Gastrocnemius medialis (tissue), 4 donors: ENCODE data around the gene ATP7B.

Source experiments
- POLR2A ChIP-seq, 2 donors: fragments of 450-650 bp; IDR thresholded peaks; one replicate each; pipeline ENCODE4 v1.6.1; 2017; ENCODE audit warnings: antibody characterized with exemption in 2 of 2, mild to moderate bottlenecking in 2 of 2, moderate library complexity in 2 of 2
- TF ChIP-seq, protein P1 (sequence below), 5 experiments: fragments of 450-650 bp in 3 of 5; fragments of 200-600 bp in 2 of 5; sonication (generic) in 2 of 5; IDR thresholded peaks in 4 of 5; conservative IDR thresholded peaks in 1 of 5; 1 replicate in 4 of 5; 2 replicates in 1 of 5; pipeline ENCODE4 v1.5.1; 2016 to 2019; ENCODE audit warnings: antibody characterized with exemption in 5 of 5, mild to moderate bottlenecking in 3 of 5, moderate library complexity in 3 of 5

DNA sequence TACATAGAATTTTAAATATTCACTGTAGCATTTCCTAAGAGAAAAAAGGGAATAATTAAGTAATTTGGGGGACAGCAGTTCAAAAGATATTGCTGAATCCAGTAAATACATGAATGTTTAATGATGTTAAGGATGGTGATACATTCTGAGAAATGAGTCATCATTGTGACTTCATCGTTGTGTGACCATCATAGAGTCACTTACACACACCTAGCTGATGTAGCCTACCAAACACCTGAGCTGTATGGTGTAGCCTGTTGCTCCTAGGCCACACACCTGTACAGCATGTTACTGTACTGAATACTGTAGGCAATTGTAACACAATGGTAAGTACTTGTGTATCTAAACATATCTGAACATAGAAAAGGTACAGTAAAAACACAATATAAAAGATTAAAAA, 34.8 kb downstream of the ATP7B start:
- TF ChIP-seq, protein P1, sequence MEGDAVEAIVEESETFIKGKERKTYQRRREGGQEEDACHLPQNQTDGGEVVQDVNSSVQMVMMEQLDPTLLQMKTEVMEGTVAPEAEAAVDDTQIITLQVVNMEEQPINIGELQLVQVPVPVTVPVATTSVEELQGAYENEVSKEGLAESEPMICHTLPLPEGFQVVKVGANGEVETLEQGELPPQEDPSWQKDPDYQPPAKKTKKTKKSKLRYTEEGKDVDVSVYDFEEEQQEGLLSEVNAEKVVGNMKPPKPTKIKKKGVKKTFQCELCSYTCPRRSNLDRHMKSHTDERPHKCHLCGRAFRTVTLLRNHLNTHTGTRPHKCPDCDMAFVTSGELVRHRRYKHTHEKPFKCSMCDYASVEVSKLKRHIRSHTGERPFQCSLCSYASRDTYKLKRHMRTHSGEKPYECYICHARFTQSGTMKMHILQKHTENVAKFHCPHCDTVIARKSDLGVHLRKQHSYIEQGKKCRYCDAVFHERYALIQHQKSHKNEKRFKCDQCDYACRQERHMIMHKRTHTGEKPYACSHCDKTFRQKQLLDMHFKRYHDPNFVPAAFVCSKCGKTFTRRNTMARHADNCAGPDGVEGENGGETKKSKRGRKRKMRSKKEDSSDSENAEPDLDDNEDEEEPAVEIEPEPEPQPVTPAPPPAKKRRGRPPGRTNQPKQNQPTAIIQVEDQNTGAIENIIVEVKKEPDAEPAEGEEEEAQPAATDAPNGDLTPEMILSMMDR (IDR thresholded peaks at IDR 0.05 in 4 of 5, conservative IDR thresholded peaks at IDR 0.05 in 1 of 5): no peak
- no peak for TF ChIP-seq POLR2A (IDR thresholded peaks at IDR 0.05)
